H1 (cell line): ENCODE data around the gene SLC34A1. TPM values are rescaled to one million over a fixed set of nuclear protein-coding genes. Genes with fewer than 3 reads are reported as not detected.

Experiments used
- CTCF ChIA-PET: fragments of 300-600 bp; sonication (Branson Sonifier 250); formaldehyde crosslinking; loops from one replicate; lab custom pipeline; 2021; ENCODE audit not compliant: partially characterized antibody; lab: Charles Lee
- POLR2A ChIA-PET: fragments of 300-600 bp; sonication (Branson Sonifier 250); formaldehyde crosslinking; loops from one replicate; lab custom pipeline; 2021; ENCODE audit warnings: inconsistent platforms; ENCODE audit not compliant: partially characterized antibody; lab: Charles Lee
- DNase-seq, 2 experiments: peaks; one replicate each; pipeline versions ENCODE4 v3.0.0 to v3.0.0-alpha.2; 2010 to 2022; ENCODE audit warnings: low spot score in 2 of 2, low read depth in 1 of 2, mixed read lengths in 1 of 2
- FAIRE-seq: peaks from 2 replicates; lab custom pipeline; 2011; peaks lifted over from hg19 to GRCh38; lab: Jason Lieb, UNC
- H2AFZ ChIP-seq: 2 replicates; pipeline ENCODE4 v1.8.1; 2012; ENCODE audit warnings: low read length, inconsistent platforms
- H2AK5ac ChIP-seq: 2 replicates; pipeline ENCODE4 v1.6.1; 2013; ENCODE audit warnings: low read depth, low read length
- H2BK120ac ChIP-seq: replicated peaks from 2 replicates; pipeline ENCODE3; 2013; ENCODE audit warnings: low read depth, low read length, inconsistent platforms
- H2BK12ac ChIP-seq: 2 replicates; pipeline ENCODE4 v1.6.1; 2013; ENCODE audit warnings: low read depth, low read length
- H2BK15ac ChIP-seq: 2 replicates; pipeline ENCODE4 v1.6.1; 2013; ENCODE audit warnings: low read length
- H2BK20ac ChIP-seq: 2 replicates; pipeline ENCODE4 v1.6.1; 2013; ENCODE audit warnings: low read length
- H2BK5ac ChIP-seq: 2 replicates; pipeline ENCODE4 v1.6.1; 2013; ENCODE audit warnings: low read depth, low read length
- H3K14ac ChIP-seq: 2 replicates; pipeline ENCODE4 v1.6.1; 2013; ENCODE audit warnings: inconsistent platforms; ENCODE audit not compliant: insufficient read length
- H3K18ac ChIP-seq: 2 replicates; pipeline ENCODE4 v1.6.1; 2013; ENCODE audit warnings: low read length; ENCODE audit errors: extremely low read depth
- H3K23ac ChIP-seq: 2 replicates; pipeline ENCODE4 v1.6.1; 2013; ENCODE audit warnings: inconsistent platforms; ENCODE audit not compliant: insufficient read length
- H3K23me2 ChIP-seq: 2 replicates; pipeline ENCODE4 v1.6.1; 2013; ENCODE audit warnings: low read depth, low read length
- H3K27ac ChIP-seq: 2 replicates; pipeline ENCODE4 v1.6.1; 2011; ENCODE audit warnings: low read depth, low read length, inconsistent platforms
- H3K27me3 ChIP-seq, 4 experiments: replicated peaks in 1 of 4; 1 replicate in 1 of 4; 2 replicates in 3 of 4; pipeline versions ENCODE4 v1.6.1 to v1.8.1; 2011 to 2013; ENCODE audit warnings: low read length in 3 of 4, mild to moderate bottlenecking in 3 of 4, inconsistent platforms in 2 of 4, mixed read lengths in 2 of 4, moderate library complexity in 1 of 4; ENCODE audit not compliant: control insufficient read depth in 3 of 4, insufficient read depth in 3 of 4; ENCODE audit errors: extremely low read depth in 1 of 4
- H3K36me3 ChIP-seq, 4 experiments: 2 replicates each; pipeline versions ENCODE4 v1.6.1 to v1.8.1; 2011 to 2013; ENCODE audit warnings: mild to moderate bottlenecking in 4 of 4, low read length in 3 of 4, moderate library complexity in 2 of 4, control low read depth in 1 of 4, inconsistent platforms in 1 of 4; ENCODE audit not compliant: insufficient read depth in 4 of 4, control insufficient read depth in 2 of 4
- H3K4ac ChIP-seq: replicated peaks from 2 replicates; pipeline ENCODE3; 2013; ENCODE audit warnings: low read length, low read depth, mixed read lengths, inconsistent platforms; ENCODE audit not compliant: insufficient read length
- H3K4me1 ChIP-seq, 4 experiments: replicated peaks in 1 of 4; 1 replicate in 1 of 4; 2 replicates in 3 of 4; pipeline versions ENCODE4 v1.6.1 to v1.8.1; 2011 to 2013; ENCODE audit warnings: low read length in 3 of 4, inconsistent platforms in 2 of 4, mixed read lengths in 1 of 4; ENCODE audit not compliant: insufficient read depth in 4 of 4, control insufficient read depth in 3 of 4
- H3K4me2 ChIP-seq, 2 experiments: 2 replicates each; pipeline versions ENCODE4 v1.6.1 to v1.8.1; 2011 to 2013; ENCODE audit warnings: low read depth in 2 of 2, low read length in 2 of 2, control low read depth in 1 of 2, inconsistent platforms in 1 of 2, mild to moderate bottlenecking in 1 of 2; ENCODE audit not compliant: insufficient read depth in 1 of 2
- H3K4me3 ChIP-seq, 4 experiments: fragments of 200-600, 300-600 bp in 1 of 4; sonication (generic), shearing (Covaris generic), sonication (Bioruptor Twin) in 1 of 4; 2 replicates each; pipeline versions ENCODE4 v1.5.1 to v1.8.1; 2011 to 2016; ENCODE audit warnings: low read length in 4 of 4, low read depth in 3 of 4, control low read depth in 2 of 4, inconsistent platforms in 2 of 4, mild to moderate bottlenecking in 2 of 4, mixed read lengths in 1 of 4, moderate library complexity in 1 of 4; ENCODE audit not compliant: insufficient read depth in 2 of 4; ENCODE audit errors: extremely low read depth in 1 of 4
- H3K56ac ChIP-seq: replicated peaks from 2 replicates; pipeline ENCODE3; 2013; ENCODE audit warnings: low read depth, mild to moderate bottlenecking, mixed read lengths, low read length, inconsistent platforms; ENCODE audit not compliant: insufficient read length
- H3K79me1 ChIP-seq: 2 replicates; pipeline ENCODE4 v1.6.1; 2013; ENCODE audit warnings: low read depth, low read length, control low read depth
- H3K79me2 ChIP-seq, 2 experiments: 2 replicates each; pipeline versions ENCODE4 v1.6.1 to v1.8.1; 2012 to 2013; ENCODE audit warnings: low read length in 2 of 2, mild to moderate bottlenecking in 2 of 2, inconsistent platforms in 1 of 2; ENCODE audit not compliant: insufficient read depth in 2 of 2, control insufficient read depth in 1 of 2
- H3K9ac ChIP-seq, 4 experiments: replicated peaks in 1 of 4; 1 replicate in 1 of 4; 2 replicates in 3 of 4; pipeline versions ENCODE4 v1.6.1 to v1.8.1; 2011 to 2013; ENCODE audit warnings: low read depth in 3 of 4, low read length in 3 of 4, control low read depth in 2 of 4, mild to moderate bottlenecking in 2 of 4, moderate library complexity in 2 of 4, inconsistent platforms in 1 of 4; ENCODE audit errors: extremely low read depth in 1 of 4
- H3K9me3 ChIP-seq, 2 experiments: 2 replicates each; pipeline versions ENCODE4 v1.6.1 to v1.8.1; 2012 to 2013; ENCODE audit warnings: mild to moderate bottlenecking in 2 of 2, moderate library complexity in 2 of 2, control low read depth in 1 of 2, inconsistent platforms in 1 of 2, low read depth in 1 of 2, low read length in 1 of 2, mixed read lengths in 1 of 2; ENCODE audit not compliant: insufficient read depth in 2 of 2
- H4K20me1 ChIP-seq, 2 experiments: replicated peaks in 1 of 2; 2 replicates each; pipeline versions ENCODE3 to v1.8.1; 2011 to 2013; ENCODE audit warnings: inconsistent platforms in 2 of 2, low read length in 2 of 2, mild to moderate bottlenecking in 1 of 2; ENCODE audit not compliant: insufficient read depth in 2 of 2, control insufficient read depth in 1 of 2
- H4K5ac ChIP-seq: 2 replicates; pipeline ENCODE4 v1.6.1; 2013; ENCODE audit warnings: low read length, low read depth, mixed read lengths, inconsistent platforms; ENCODE audit not compliant: insufficient read length
- H4K8ac ChIP-seq: 2 replicates; pipeline ENCODE4 v1.8.0; 2013; ENCODE audit warnings: mild to moderate bottlenecking, moderate library complexity, low read length, inconsistent platforms; ENCODE audit not compliant: insufficient read depth; ENCODE audit errors: extremely low read depth
- H4K91ac ChIP-seq: replicated peaks from 2 replicates; pipeline ENCODE3; 2013; ENCODE audit warnings: low read length, mixed read lengths, inconsistent platforms; ENCODE audit not compliant: insufficient read length
- WGBS, 2 experiments: shearing (Covaris generic) in 1 of 2; methylation state at CpG; one replicate each; pipeline versions ENCODE4 v1.1.6 to v1.1.7; 2013 to 2015; ENCODE audit warnings: low lambda C conversion rate in 2 of 2, mixed read lengths in 2 of 2, inconsistent platforms in 1 of 2, low coverage in 1 of 2, missing lambda C conversion rate in 1 of 2; ENCODE audit not compliant: insufficient replicate concordance in 2 of 2, insufficient coverage in 1 of 2, insufficient read length in 1 of 2; ENCODE audit errors: extremely low coverage in 1 of 2, missing lambda C conversion rate in 1 of 2; 5-methylcytosine and 5-hydroxymethylcytosine counted together
- polyA plus RNA-seq, 7 experiments: library from polyadenylated mRNA; depleted of rRNA in 3 of 7; stranded (reverse) in 5 of 7; unstranded in 2 of 7; fragments of >200 nt in 5 of 7; fragments of 200-250 nt in 2 of 7; gene quantifications; 1 replicate in 5 of 7; 2 replicates in 1 of 7; 4 replicates in 1 of 7; pipeline versions ENCODE4 v1.2.1 to v1.2.3, GENCODE V29; 2011 to 2013; ENCODE audit warnings: missing spikeins in 2 of 7, mixed read lengths in 2 of 7
- total RNA-seq: library from RNA; stranded (reverse); fragmentation: NEBNext Ultra II Directional; extraction: Animal tissue kit (Norgen Biotek cat#: 25700); gene quantifications from 2 replicates; pipeline ENCODE4 v1.2.1, GENCODE V29; 2021
- TF ChIP-seq, protein P1 (sequence below): IDR thresholded peaks from 2 replicates; pipeline ENCODE4 v1.6.1; 2012; ENCODE audit warnings: inconsistent platforms

SLC34A1 gene
- total and polyA plus RNA-seq, 2 of the 8 experiments (the other 6 are each of a cell fraction or from before 2014, with no cell fraction given): not detected

DNA sequence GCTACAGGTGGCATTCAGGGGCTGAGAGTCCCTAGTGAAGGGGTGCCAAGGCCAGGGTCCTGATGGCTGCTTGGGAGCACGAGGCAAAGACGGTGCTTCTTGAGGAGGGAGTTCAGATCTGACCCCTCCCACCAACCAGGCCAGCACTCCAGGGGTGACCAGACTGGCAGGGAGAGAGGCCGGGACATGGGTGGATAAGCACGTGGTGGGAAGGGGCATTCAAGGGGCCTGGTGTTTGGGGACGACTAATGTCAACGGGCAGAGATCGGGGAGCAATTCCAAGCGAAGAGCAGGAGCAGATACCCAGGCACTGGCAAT, 22.0 kb upstream of the SLC34A1 start:
- Histone ChIP-seq H3K79me2 (no peaks in the 10 kb centered on the region), H4K5ac (peak overlapping the region; percentile 13), H2BK12ac (peak overlapping the region; percentile 87; the same call in 1 of the 2 replicates), H4K8ac (no peak overlapping the region; the same call in 1 of the 2 replicates), H3K18ac (peak overlapping the region; percentile 44; the same call in 1 of the 2 replicates), H3K9me3 (no peaks in the 10 kb centered on the region), H3K56ac (no peak overlapping the region), H3K4me3 (peak overlapping the region in 3 of 4 experiments; percentile 48 to 69 (median 49); a peak in 5 of 8 replicates), H2AFZ (no peak overlapping the region), H2BK5ac (0 out of 2 replicates have a peak overlapping the region, but pooled peaks have one; percentile 96), H2BK120ac (peak overlapping the region; percentile 47), H3K79me1 (no peaks in the 10 kb centered on the region), H3K9ac (no peak overlapping the region), H3K23ac (no peak overlapping the region), H3K23me2 (peaks cover 10% of the 10 kb centered on the region; the same call in 1 of the 2 replicates), H4K91ac (peak overlapping the region; percentile 98), H3K4me2 (peak overlapping the region; percentile 70 to 80), H2AK5ac (no peak overlapping the region), H3K27ac (no peak overlapping the region), H3K14ac (no peak overlapping the region), H3K4ac (peak overlapping the region; percentile 65), H4K20me1 (no peaks in the 10 kb centered on the region), H3K4me1 (peaks cover 2 to 22% (median 18%) of the 10 kb centered on the region in 4 experiments), H2BK20ac (no peak overlapping the region), H2BK15ac (peak overlapping the region; percentile 1; the same call in 1 of the 2 replicates), H3K27me3 (peaks cover 0 to 5% (median 3%) of the 10 kb centered on the region in 4 experiments; a peak in 4 of 7 replicates), H3K36me3 (no peaks in the 10 kb centered on the region)
- no peak for FAIRE-seq
- whole genome bisulfite sequencing, 2 experiments: 30% methylated on average over 8 of the region's 8 CpGs; no CpG with 5 or more reads in 1 of the 2 experiments
- CTCF ChIA-PET: interaction anchor here (0.6 to 15.6 kb wide), 7 partner anchors 8 to 1780 kb away, joined by 3 to 251 read pairs (median 20); partner anchors contain the start of genes LMAN2 and MXD3
- POLR2A ChIA-PET: interaction anchor here (1.0 to 3.1 kb wide), 5 partner anchors 11 to 93 kb away, joined by 3 to 25 read pairs (median 3); partner anchors contain the start of gene LMAN2
- DNase-seq: no peak
- TF ChIP-seq, protein P1, sequence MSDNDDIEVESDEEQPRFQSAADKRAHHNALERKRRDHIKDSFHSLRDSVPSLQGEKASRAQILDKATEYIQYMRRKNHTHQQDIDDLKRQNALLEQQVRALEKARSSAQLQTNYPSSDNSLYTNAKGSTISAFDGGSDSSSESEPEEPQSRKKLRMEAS: peak; percentile 37; the same call in 1 of the 2 replicates
